HCT116 (cell line): ENCODE results near the gene NLRP6.

Experiments
- CEBPB ChIP-seq: IDR thresholded peaks from 2 replicates; pipeline ENCODE4 v1.6.1; 2012; ENCODE audit warnings: low read depth
- EZH2 ChIP-seq: fragments of 200-600 bp; sonication (generic); IDR thresholded peaks from 2 replicates; pipeline ENCODE4 v1.6.1; 2017; ENCODE audit warnings: antibody characterized with exemption, mixed run types
- EZH2phosphoT487 ChIP-seq: fragments of 200-600 bp; IDR thresholded peaks from 2 replicates; pipeline ENCODE4 v1.6.1; 2018; ENCODE audit warnings: antibody characterized with exemption, borderline replicate concordance
- POLR2A ChIP-seq: IDR thresholded peaks from 2 replicates; pipeline ENCODE4 v1.7.0; 2011; ENCODE audit warnings: borderline replicate concordance; ENCODE audit not compliant: insufficient read depth, insufficient read length; ENCODE audit errors: extremely low read depth
- POLR2AphosphoS5 ChIP-seq: IDR thresholded peaks from 2 replicates; pipeline ENCODE4 v1.6.1; 2011; ENCODE audit warnings: mild to moderate bottlenecking, low read depth, low read length, moderate library complexity
- RAD21 ChIP-seq: IDR thresholded peaks from 2 replicates; pipeline ENCODE4 v1.6.1; 2012; ENCODE audit warnings: low read depth, mild to moderate bottlenecking
- SIN3A ChIP-seq: IDR thresholded peaks from 2 replicates; pipeline ENCODE4 v1.6.1; 2012; ENCODE audit warnings: low read depth
- YY1 ChIP-seq: IDR thresholded peaks from 2 replicates; pipeline ENCODE4 v1.6.1; 2011; ENCODE audit warnings: low read length, low read depth, moderate library complexity, mild to moderate bottlenecking; ENCODE audit not compliant: insufficient replicate concordance; ENCODE audit errors: extremely low read depth
- TF ChIP-seq, protein P1 (sequence below), 3 experiments: fragments of 200-600 bp in 1 of 3; sonication (generic) in 1 of 3; IDR thresholded peaks in 2 of 3; conservative IDR thresholded peaks in 1 of 3; 2 replicates each; pipeline ENCODE4 v1.5.1; 2012 to 2017; ENCODE audit warnings: low read depth in 2 of 3, low read length in 2 of 3, antibody characterized with exemption in 1 of 3, borderline replicate concordance in 1 of 3, control low read depth in 1 of 3, mild to moderate bottlenecking in 1 of 3, mixed read lengths in 1 of 3, mixed run types in 1 of 3, moderate library complexity in 1 of 3; ENCODE audit not compliant: insufficient read depth in 1 of 3
- TF ChIP-seq, protein P2 (sequence below): IDR thresholded peaks from 2 replicates; pipeline ENCODE4 v1.6.1; 2012
- TF ChIP-seq, protein P3 (sequence below): IDR thresholded peaks from 2 replicates; pipeline ENCODE4 v1.6.1; 2012

DNA sequence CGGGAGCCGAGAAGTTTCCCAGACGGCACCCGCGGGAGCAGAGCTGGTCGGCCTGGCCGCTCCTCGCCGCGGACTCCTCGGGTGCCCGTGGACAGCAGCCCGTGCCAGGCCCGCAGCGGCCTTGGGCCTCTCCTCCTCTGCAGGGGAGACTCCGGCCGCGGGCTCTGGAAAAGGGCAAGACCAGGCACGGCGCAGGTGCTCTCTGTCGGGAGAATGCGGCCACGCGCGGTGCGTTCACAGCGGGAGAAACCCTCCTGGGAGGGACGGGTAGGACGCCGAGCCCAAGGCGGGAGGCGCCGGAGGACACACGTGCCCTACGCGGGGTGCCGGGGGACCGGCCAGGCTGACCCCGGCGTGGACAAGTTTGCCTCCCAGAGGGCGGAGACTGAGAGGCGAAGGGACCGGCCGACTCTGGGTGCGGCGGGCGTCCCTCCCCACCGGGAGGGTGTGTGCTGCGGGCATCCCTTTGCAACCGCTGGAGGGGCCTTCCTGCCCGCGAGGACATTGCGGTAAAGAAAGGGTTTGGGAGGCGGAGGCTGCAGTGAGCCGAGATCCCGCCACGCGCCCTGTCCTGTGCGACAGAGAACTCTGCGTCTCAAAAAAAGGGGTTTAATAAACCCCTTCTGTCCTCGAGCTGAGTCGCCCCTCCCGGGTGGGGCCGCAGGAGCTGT, 38.0 kb downstream of the NLRP6 start:
- TF ChIP-seq SIN3A = no peak
- TF ChIP-seq EZH2 = no peak
- TF ChIP-seq, protein P1, sequence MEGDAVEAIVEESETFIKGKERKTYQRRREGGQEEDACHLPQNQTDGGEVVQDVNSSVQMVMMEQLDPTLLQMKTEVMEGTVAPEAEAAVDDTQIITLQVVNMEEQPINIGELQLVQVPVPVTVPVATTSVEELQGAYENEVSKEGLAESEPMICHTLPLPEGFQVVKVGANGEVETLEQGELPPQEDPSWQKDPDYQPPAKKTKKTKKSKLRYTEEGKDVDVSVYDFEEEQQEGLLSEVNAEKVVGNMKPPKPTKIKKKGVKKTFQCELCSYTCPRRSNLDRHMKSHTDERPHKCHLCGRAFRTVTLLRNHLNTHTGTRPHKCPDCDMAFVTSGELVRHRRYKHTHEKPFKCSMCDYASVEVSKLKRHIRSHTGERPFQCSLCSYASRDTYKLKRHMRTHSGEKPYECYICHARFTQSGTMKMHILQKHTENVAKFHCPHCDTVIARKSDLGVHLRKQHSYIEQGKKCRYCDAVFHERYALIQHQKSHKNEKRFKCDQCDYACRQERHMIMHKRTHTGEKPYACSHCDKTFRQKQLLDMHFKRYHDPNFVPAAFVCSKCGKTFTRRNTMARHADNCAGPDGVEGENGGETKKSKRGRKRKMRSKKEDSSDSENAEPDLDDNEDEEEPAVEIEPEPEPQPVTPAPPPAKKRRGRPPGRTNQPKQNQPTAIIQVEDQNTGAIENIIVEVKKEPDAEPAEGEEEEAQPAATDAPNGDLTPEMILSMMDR (IDR thresholded peaks at IDR 0.05 in 2 of 3, conservative IDR thresholded peaks at IDR 0.05 in 1 of 3; ENCODE audit: borderline replicate concordance in 1 of 3, insufficient read depth in 1 of 3, low read depth in 2 of 3, low read length in 2 of 3) = no peak
- TF ChIP-seq EZH2phosphoT487 = no peak
- TF ChIP-seq, protein P2, sequence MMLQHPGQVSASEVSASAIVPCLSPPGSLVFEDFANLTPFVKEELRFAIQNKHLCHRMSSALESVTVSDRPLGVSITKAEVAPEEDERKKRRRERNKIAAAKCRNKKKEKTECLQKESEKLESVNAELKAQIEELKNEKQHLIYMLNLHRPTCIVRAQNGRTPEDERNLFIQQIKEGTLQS = no peak
- no peak for TF ChIP-seq RAD21
- TF ChIP-seq, protein P3, sequence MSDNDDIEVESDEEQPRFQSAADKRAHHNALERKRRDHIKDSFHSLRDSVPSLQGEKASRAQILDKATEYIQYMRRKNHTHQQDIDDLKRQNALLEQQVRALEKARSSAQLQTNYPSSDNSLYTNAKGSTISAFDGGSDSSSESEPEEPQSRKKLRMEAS = no peak
- TF ChIP-seq CEBPB = no peak
- TF ChIP-seq POLR2A = no peak
- TF ChIP-seq POLR2AphosphoS5 = no peak
- TF ChIP-seq YY1 = no peak
